CD1c-positive myeloid dendritic cell (primary cell): ENCODE data around the gene MEG3.

Source experiments
- DNase-seq: peaks from one replicate; pipeline ENCODE4 v3.0.0-alpha.2; 2016; ENCODE audit errors: extremely low spot score

Gene MEG3

GRCh38 chr14:100880271-100881101, 54.6 kb downstream of the MEG3 start:
- no peak for DNase-seq

DNA sequence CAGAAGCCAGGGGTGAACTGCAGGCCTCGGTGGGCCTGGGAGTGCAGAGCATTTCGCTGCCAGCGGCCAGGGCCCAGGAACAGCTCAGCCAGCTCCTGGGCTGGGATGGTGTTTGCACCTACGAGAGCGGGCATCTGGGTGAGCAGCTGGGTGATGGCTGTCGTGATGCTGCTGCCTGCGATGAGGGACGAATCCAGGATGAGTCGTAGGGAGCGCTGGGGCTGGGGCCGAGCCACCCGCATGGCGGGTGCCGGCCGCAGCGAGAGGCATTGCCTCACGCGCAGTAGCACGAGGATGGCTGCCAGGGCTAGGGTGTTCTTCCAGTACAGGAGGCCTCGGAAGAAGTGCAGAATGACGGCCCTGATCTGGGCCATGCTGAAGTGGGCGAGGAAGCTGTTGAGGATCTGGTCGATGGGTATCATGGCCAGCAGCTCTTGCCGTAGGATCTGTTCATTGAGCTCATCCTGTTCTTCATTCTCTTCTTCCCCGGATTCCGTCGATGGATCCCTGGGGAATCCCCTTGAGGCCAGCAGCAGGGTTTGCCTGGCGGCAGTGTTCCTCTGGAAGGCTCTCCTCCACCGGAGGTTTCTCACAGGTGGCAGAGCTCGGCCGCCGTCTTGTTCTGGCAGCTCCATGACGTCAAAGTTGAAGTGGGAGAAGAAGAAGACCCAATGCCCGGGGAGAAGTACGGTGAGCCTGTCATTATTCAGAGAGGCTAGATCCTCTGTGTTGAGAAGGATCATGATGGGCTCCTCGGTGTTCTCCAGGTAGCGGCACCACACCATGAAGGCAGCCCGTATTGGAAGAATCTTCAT, 55.5 kb downstream of the MEG3 start:
- DNase-seq, result no peak

DNA sequence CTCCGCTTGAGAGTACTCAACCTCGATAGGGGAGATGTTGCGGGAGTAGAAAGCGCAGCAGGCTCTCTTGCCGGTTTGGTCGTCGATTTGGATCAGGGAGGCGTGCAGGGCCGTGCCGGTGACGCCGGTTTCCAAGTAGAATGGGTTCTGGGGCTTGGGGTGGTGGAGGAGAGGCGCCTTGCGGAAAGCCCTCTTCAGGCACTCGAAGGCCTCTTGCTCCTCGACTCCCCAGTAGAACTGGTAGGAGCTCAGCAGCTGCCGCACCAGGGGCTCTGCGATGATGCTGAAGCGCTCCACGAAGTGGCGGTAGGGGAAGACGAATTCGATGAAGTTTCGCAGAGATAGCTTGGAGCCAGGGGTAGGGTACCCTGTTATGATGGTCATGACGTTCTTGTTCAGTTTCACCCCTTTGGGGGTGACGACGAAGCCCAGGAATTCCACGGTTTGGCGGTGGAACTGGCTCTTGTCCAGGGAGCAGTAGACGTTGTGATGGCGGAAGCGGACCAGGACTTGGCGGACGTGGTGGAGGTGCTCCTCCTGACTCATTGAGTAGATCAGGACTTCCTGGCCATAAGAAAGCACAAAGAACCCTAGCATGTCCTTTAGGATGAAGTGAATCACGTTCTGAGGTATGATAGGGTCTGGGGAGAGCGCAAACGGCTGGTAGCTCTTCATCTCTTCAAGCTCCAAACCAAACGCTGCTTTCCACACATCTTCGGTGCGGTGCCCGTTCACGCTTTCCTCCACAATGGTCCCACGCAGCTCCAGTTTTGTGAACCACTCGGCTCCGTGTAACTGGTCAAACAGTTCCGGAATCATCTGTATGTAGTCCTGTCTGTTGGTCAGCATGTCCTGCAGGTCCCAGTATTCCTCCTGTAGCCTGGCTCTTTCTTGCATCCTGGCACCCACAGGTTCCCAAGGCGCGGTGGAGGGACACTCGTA, 56.4 kb downstream of the MEG3 start:
- no peak for DNase-seq

DNA sequence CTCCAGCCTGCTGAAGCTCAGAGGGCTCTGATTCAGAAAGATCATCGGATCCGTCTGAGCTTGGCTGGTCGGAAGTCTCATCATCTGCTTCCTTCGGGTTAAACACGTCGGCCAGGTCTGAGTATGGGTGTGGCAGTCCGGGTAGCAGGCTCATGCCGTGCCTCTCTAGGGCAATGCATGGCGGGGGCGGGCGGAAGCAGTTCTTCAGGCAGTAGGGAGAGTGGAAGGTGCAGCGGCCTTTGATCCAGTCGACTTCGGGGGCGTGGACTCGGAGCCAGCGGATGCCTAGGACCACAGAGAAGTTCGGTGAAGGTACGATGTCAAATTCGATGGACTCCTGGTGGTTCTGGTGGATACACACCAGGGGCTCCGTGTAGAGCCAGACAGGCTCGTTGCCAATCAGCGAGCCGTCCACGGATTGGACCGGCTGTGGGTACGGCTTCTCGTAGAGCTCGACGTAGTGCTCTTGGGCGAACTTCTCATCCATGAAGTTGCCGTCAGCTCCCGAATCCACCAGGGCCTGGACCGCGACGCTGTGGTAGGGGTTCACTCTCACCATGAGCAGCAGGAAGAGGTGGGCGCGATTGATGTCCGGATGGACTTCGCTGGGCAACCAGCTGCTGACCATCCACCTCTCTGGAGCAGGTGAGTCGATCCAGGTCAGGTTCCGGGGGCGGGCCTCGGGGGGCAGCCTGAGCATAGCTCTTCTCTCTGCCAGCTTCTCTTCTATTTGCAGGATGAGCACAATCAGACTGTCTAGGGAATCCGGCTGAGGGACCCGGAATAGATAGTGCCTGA, 57.3 kb downstream of the MEG3 start:
- no peak for DNase-seq

DNA sequence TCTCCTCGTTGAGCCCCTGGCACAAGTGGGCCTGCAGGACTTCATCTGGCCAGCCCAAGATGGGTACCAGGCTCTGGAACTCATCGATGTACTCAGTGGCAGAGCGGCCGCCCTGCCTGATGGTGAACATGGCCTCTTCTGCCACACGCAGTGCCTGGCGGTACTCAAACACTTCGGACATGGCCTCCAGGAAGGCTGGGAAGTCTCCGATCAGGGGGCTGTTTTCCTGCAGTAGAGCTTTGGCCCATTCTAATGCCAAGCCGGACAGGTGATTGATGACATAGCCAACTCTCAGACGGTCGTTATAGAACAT, 57.8 kb downstream of the MEG3 start:
- DNase-seq, result no peak

GRCh38 chr14:100884456-100884855, 58.5 kb downstream of the MEG3 start:
- no peak for DNase-seq

GRCh38 chr14:100885196-100885595, 59.3 kb downstream of the MEG3 start:
- DNase-seq, result no peak

DNA sequence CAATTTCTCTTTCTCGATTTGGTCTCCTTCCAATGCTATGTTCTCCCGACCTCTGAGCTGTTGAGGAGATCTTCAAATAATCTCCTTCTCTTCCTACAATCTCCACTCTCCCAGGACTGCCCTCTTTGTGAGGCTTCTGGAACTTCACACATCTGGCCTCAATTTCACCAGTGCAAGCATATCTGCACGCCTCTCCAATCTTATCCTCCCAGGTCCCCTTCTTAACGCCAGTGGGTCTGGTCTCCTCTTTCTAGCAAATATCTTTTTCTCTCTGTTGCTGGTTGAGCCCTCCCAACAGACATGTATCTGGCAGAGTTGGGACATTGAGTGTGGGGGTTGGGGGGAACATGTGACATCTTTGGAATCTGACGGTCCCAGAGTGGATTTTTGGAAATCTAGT, 59.7 kb downstream of the MEG3 start:
- DNase-seq, result no peak

GRCh38 chr14:100887728-100888335, 61.9 kb downstream of the MEG3 start:
- no peak for DNase-seq

GRCh38 chr14:100888789-100889315, 62.9 kb downstream of the MEG3 start:
- DNase-seq, result no peak

DNA sequence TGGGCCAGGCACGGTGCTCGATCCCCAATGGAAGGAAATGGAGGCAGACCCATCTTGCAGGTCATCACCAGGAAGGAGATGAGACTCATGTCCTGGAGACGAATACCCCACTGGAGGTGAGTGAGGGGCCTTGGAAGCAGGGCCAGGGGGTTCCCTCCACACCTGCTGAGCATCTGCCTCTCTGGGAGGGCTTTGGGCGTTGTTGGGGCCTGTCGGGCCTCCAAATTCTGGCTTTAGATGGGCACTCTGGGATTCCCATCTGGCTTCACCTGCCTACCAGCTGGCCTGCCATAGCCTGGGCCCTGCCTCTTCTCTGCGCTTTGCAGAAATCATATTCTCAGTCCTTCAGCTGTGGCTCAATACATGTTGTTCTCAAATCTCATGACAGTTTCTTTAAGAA, 63.7 kb downstream of the MEG3 start:
- no peak for DNase-seq

- DNase-seq, result no peak
Measured at GRCh38 chr14:100890061-100890850, 64.3 kb downstream of the MEG3 start.

- no peak for DNase-seq
Measured at GRCh38 chr14:100891051-100891450, 65.1 kb downstream of the MEG3 start.

DNA sequence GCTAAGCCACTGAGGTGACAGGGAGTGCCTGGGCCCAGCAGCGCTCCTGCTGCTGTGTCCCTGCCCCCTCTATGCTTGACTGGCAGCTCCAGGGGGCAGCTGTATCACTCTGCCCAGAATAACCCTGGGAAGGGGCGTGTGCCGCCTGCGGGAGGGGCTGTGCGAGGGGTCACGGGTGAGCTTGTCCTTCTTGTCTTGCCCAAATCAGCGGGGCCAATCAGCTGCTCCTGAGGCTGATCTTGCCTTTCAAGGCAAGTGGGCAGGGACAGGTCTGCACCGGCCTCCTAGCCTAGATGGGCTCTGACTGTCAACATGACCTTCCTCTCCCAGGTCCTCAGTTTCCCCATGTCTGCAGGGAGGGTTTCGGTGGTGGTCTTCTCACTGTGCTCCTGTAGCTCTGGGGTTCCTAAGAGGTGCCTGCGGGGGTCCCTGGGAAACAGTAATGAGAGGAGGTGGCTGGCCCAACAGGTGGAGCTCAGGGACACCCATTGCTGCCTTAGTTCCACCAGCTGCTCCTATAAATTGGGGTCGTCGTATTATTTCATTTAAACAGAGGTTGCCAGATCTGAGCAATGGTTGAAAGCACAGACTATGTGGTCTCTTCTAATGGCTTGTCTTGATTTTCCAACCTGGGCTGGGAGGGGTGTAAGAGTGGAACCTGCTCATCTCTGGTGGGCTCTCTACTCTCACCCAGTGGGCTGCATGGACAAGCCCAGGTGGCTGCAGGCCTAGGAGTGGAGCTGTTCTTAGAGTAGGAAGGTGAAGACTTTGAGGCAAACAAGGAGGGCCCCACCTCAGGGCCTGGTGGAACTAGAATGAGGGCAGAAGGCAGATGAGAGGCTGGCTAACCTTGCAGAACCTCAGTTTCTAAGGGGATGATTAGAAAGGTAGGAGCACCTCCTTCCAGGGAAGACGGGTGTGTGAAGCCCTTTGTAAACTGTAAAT, 65.9 kb downstream of the MEG3 start:
- no peak for DNase-seq

DNA sequence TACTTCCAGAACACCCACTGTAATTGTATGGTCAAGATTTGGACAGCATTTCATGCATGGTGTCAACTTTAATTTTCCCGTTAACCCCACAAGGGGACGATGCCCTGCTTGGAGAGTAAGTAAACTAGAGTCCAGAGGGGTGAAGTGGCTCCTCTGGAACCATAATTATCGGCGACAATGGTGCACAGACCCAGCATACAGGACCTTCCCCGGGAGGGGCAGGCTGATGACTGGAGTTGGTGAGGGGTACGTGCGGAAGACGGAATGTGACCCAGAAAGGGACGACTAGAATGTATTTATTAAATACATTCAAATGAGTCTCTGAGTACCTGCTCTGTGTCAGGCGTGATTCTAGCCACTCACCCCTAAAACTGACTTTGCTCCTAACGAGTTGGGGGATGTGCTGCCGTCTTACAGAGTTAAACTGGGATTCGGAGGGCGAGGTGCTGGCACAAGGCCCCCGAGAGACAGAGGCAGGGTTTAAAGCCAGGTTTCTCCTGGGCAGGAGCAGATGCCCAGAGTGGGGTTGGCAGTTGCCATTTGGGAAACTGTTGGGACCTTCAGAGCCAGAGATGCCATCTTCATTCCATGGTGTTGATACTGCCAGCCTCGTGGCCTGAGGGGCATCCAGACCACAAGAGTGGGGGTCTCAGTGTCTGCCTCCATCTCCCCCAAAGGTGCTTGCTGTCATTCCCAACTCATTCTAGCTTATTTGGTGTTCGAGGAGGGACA, 66.7 kb downstream of the MEG3 start:
- DNase-seq, result no peak

DNA sequence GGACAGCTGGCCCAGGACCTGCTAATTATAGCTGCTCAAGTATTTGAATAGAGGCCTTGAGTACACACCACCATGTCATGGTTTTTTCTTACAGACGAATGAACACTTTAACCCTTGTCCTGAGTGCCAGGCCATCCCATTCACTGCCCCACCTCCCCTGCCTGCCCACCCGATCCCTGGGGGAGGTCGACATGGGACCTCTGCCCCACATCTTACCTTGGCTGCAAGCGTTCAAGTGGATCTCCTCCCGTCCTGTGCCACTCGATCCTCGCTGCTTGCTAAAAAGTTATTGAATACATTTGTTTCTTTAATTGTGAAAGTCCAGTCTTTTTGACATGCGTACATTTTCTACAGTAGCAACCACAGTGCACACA, 67.3 kb downstream of the MEG3 start:
- no peak for DNase-seq

DNA sequence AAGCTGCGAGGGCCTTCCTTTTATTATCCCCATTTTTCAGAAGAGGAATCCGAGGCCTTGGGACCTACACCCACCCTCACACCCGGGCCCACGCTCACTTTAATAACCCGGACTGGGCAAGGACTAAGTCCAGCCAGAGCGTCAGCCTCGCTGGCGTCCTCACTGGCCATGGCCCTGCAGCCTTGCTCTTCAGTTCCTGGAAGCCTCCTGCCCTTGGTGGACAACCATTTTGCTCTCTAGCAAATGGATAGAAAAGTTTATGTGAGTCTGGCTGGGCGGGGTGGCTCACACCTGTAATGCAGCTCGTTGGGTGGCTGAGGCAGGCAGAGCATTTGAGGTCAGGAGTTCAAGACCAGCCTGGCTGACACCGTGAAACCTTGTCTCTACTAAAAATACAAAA, 67.8 kb downstream of the MEG3 start:
- DNase-seq, result no peak

GRCh38 chr14:100894416-100894815, 68.5 kb downstream of the MEG3 start:
- DNase-seq, result no peak
